PC-3 (cell line): ENCODE results near the gene NFIL3. TPM values are rescaled to one million over a fixed set of nuclear protein-coding genes. Genes with fewer than 3 reads are reported as not detected.

Experiments used
- ATAC-seq: fragments of 200-7000 bp; cut with Tn5 transposase; 2 replicates; pipeline ENCODE4 v1.9.1; 2020; ENCODE audit warnings: mild to moderate bottlenecking, moderate library complexity
- BruUV-seq: library from RNA; stranded (reverse); fragments of 400-500 nt; replicated peaks from 2 replicates; lab custom pipeline; 2021; lab: Mats Ljungman, UMichigan
- CTCF ChIA-PET: fragments of 300-600 bp; sonication (Branson Sonifier 250); formaldehyde crosslinking; loops from one replicate; lab custom pipeline; 2022; ENCODE audit warnings: antibody characterized with exemption; lab: Charles Lee
- POLR2A ChIA-PET: fragments of 300-600 bp; sonication (Branson Sonifier 250); formaldehyde crosslinking; loops from one replicate; lab custom pipeline; 2022; ENCODE audit warnings: antibody characterized with exemption; ENCODE audit not compliant: unreplicated experiment; lab: Charles Lee
- DNase-seq: peaks from one replicate; pipeline ENCODE4 v3.0.0-alpha.2; 2015
- H2AFZ ChIP-seq: fragments of 300-600 bp; sonication (generic); 2 replicates; pipeline ENCODE4 v1.6.0; 2016; ENCODE audit warnings: antibody characterized with exemption, low read length
- H3F3A ChIP-seq: fragments of 300-600 bp; sonication (generic); one replicate; pipeline ENCODE4 v1.6.0; 2017; ENCODE audit warnings: antibody characterized with exemption, low read length, control low read depth, mild to moderate bottlenecking; ENCODE audit not compliant: unreplicated experiment
- H3K27ac ChIP-seq: fragments of 300-600 bp; sonication (generic); 2 replicates; pipeline ENCODE4 v1.5.1; 2016; ENCODE audit warnings: mild to moderate bottlenecking, low read length
- H3K27me3 ChIP-seq: fragments of 300-600 bp; sonication (generic); 2 replicates; pipeline ENCODE4 v1.6.1; 2016; ENCODE audit warnings: low read length, mixed read lengths
- H3K36me3 ChIP-seq: fragments of 300-600 bp; sonication (generic); 2 replicates; pipeline ENCODE4 v1.6.1; 2016; ENCODE audit warnings: low read depth, mixed run types, low read length, mixed read lengths
- H3K4me1 ChIP-seq: fragments of 300-600 bp; sonication (generic); 2 replicates; pipeline ENCODE4 v1.5.1; 2016; ENCODE audit warnings: low read length; ENCODE audit not compliant: insufficient read depth
- H3K4me2 ChIP-seq: fragments of 300-600 bp; sonication (generic); 2 replicates; pipeline ENCODE4 v1.6.0; 2016; ENCODE audit warnings: low read length
- H3K4me3 ChIP-seq: fragments of 300-600 bp; sonication (generic); 2 replicates; pipeline ENCODE4 v1.5.1; 2016; ENCODE audit warnings: mild to moderate bottlenecking, low read length, mixed read lengths
- H3K79me2 ChIP-seq: fragments of 300-600 bp; sonication (generic); 2 replicates; pipeline ENCODE4 v1.6.1; 2017; ENCODE audit warnings: low read length, mixed read lengths
- H3K9ac ChIP-seq: fragments of 300-600 bp; sonication (generic); 2 replicates; pipeline ENCODE4 v1.6.0; 2016; ENCODE audit warnings: mild to moderate bottlenecking, low read length
- H3K9me2 ChIP-seq: fragments of 300-600 bp; sonication (generic); replicated peaks from 2 replicates; pipeline ENCODE4 v1.6.1; 2016; ENCODE audit warnings: mixed run types, low read length, mixed read lengths
- H3K9me3 ChIP-seq: fragments of 300-600 bp; sonication (generic); 2 replicates; pipeline ENCODE4 v1.6.1; 2016; ENCODE audit warnings: low read length, mixed read lengths
- H4K20me1 ChIP-seq: fragments of 300-600 bp; sonication (generic); 2 replicates; pipeline ENCODE4 v1.6.1; 2016; ENCODE audit warnings: low read length, mixed read lengths
- CTCF ChIP-seq: fragments of 300-600 bp; sonication (generic); conservative IDR thresholded peaks from 2 replicates; pipeline ENCODE4 v1.5.1; 2017; ENCODE audit warnings: antibody characterized with exemption, low read depth, mild to moderate bottlenecking, low read length
- EZH2 ChIP-seq: fragments of 300-600 bp; sonication (generic); IDR thresholded peaks from one replicate; pipeline ENCODE4 v1.6.1; 2017; ENCODE audit warnings: antibody characterized with exemption, mild to moderate bottlenecking, low read length; ENCODE audit not compliant: unreplicated experiment
- EZH2phosphoT487 ChIP-seq: fragments of 300-600 bp; sonication (generic); IDR thresholded peaks from 2 replicates; pipeline ENCODE4 v1.6.1; 2018; ENCODE audit warnings: mild to moderate bottlenecking, antibody characterized with exemption, low read length, borderline replicate concordance
- intact Hi-C: fragments of 100-400 bp; cut with micrococcal nuclease; formaldehyde crosslinking; loops from 2 replicates; pipeline ENCODE4 v1.9.0; 2023
- total RNA-seq: library from RNA; depleted of rRNA; stranded (reverse); fragments of >200 nt; gene quantifications from 2 replicates; pipeline ENCODE4 v1.2.3, GENCODE V29; 2014

The NFIL3 gene
- total RNA-seq, 1 experiment from 2014 or later = 5.4 TPM

- ChIA-PET CTCF (no interaction called here), POLR2A (no interaction called here)
- TF ChIP-seq EZH2 = no peak
- no peak for TF ChIP-seq CTCF
- H3K9me2 ChIP-seq = no peaks in the 10 kb centered on the region
- no peak overlapping the region for H2AFZ ChIP-seq
- peaks cover 34% of the 10 kb centered on the region for H3K4me1 ChIP-seq
- H3F3A ChIP-seq = no peaks in the 10 kb centered on the region
- no peaks in the 10 kb centered on the region for H3K79me2 ChIP-seq
- intact Hi-C loops = loop anchor here (2.0 kb wide), 1 partner anchor 13 kb away; no protein-coding TSS in a partner anchor
- peak overlapping the region; percentile 56 for H3K4me2 ChIP-seq
- H3K27ac ChIP-seq = peak overlapping the region; percentile 40
- no peaks in the 10 kb centered on the region for H4K20me1 ChIP-seq
- H3K4me3 ChIP-seq = no peak overlapping the region
- no TSS peak for BruUV-seq
- no peaks in the 10 kb centered on the region for H3K27me3 ChIP-seq
- no peaks in the 10 kb centered on the region for H3K36me3 ChIP-seq
- no peak overlapping the region for H3K9ac ChIP-seq
- ATAC-seq (peak; percentile 85), DNase-seq (peak; percentile 77)
- H3K9me3 ChIP-seq = no peaks in the 10 kb centered on the region
Observed at GRCh38 chr9:91395553-91396471, 27.8 kb downstream of the NFIL3 start.

- no peak for TF ChIP-seq CTCF
- TF ChIP-seq EZH2phosphoT487 = no peak
- no peak for TF ChIP-seq EZH2
- H3K79me2 ChIP-seq = no peaks in the 10 kb centered on the region
- no peak overlapping the region for H2AFZ ChIP-seq
- intact Hi-C loops = loop anchor here (2.0 kb wide), 1 partner anchor 14 kb away; no protein-coding TSS in a partner anchor
- ChIA-PET CTCF (no interaction called here), POLR2A (no interaction called here)
- H3K9me2 ChIP-seq = no peaks in the 10 kb centered on the region
- peak overlapping the region; percentile 56 for H3K4me2 ChIP-seq
- no peak for ATAC-seq
- H3K36me3 ChIP-seq = no peaks in the 10 kb centered on the region
- H4K20me1 ChIP-seq = no peaks in the 10 kb centered on the region
- no peak overlapping the region for H3K9ac ChIP-seq
- H3K4me3 ChIP-seq = no peak overlapping the region
- H3F3A ChIP-seq = no peaks in the 10 kb centered on the region
- DNase-seq = peak; percentile 50
- peak overlapping the region; percentile 40 for H3K27ac ChIP-seq
- peaks cover 34% of the 10 kb centered on the region for H3K4me1 ChIP-seq
- BruUV-seq = no TSS peak
- no peaks in the 10 kb centered on the region for H3K9me3 ChIP-seq
- no peaks in the 10 kb centered on the region for H3K27me3 ChIP-seq
Observed at GRCh38 chr9:91395106-91395552, 28.5 kb downstream of the NFIL3 start.

GRCh38 chr9:91393826-91394225 lies 29.8 kb downstream of the NFIL3 start:
- no peak for TF ChIP-seq EZH2phosphoT487
- TF ChIP-seq CTCF = no peak
- no peak for TF ChIP-seq EZH2
- Histone ChIP-seq H3K9ac (no peak overlapping the region), H3K9me3 (no peaks in the 10 kb centered on the region), H3F3A (no peaks in the 10 kb centered on the region), H3K4me3 (no peak overlapping the region), H3K79me2 (no peaks in the 10 kb centered on the region), H4K20me1 (no peaks in the 10 kb centered on the region), H3K4me1 (peaks cover 34% of the 10 kb centered on the region), H2AFZ (no peak overlapping the region), H3K36me3 (no peaks in the 10 kb centered on the region), H3K27ac (no peak overlapping the region), H3K9me2 (no peaks in the 10 kb centered on the region), H3K4me2 (no peak overlapping the region), H3K27me3 (no peaks in the 10 kb centered on the region)
- BruUV-seq = no TSS peak
- intact Hi-C loops = loop anchor here (2.0 kb wide), 1 partner anchor 15 kb away; no protein-coding TSS in a partner anchor
- ATAC-seq = no peak
- no peak for DNase-seq
- CTCF ChIA-PET = no interaction called here
- POLR2A ChIA-PET = no interaction called here
